Bronchial epithelial cell (primary cell): ENCODE results near the gene INPP4B. TPM values are rescaled to one million over a fixed set of nuclear protein-coding genes. Genes with fewer than 3 reads are reported as not detected.
A peak's percentile ranks its signal among the peaks of the same experiment; 100 is the strongest.

ENCODE experiments used
- DNase-seq: peaks from one replicate; pipeline ENCODE4 v3.0.0-alpha.2; 2010; ENCODE audit warnings: low read depth
- FAIRE-seq: peaks from 2 replicates; lab custom pipeline; 2011; peaks lifted over from hg19 to GRCh38; lab: Jason Lieb, UNC
- H3K27me3 ChIP-seq: 2 replicates; pipeline ENCODE4 v1.5.1; 2011; ENCODE audit warnings: low read length; ENCODE audit not compliant: control insufficient read depth, insufficient read depth
- H3K36me3 ChIP-seq: 2 replicates; pipeline ENCODE4 v1.5.1; 2011; ENCODE audit warnings: low read length; ENCODE audit not compliant: control insufficient read depth, insufficient read depth
- H3K4me3 ChIP-seq: 2 replicates; pipeline ENCODE4 v1.5.1; 2011; ENCODE audit warnings: mild to moderate bottlenecking, low read depth, low read length, control low read depth
- total RNA-seq: library from RNA; depleted of rRNA; stranded (reverse); fragments of >200 nt; gene quantifications from 2 replicates; pipeline ENCODE4 v1.2.1, GENCODE V29; 2014
- TF ChIP-seq, protein P1 (sequence below): IDR thresholded peaks from 2 replicates; pipeline ENCODE4 v1.5.1; 2011; ENCODE audit warnings: mild to moderate bottlenecking, moderate library complexity, low read length, control low read depth, inconsistent platforms; ENCODE audit not compliant: insufficient read depth, severe bottlenecking

The INPP4B gene
- total RNA-seq, 1 donor from 2014 or later: 74.8 TPM

DNA sequence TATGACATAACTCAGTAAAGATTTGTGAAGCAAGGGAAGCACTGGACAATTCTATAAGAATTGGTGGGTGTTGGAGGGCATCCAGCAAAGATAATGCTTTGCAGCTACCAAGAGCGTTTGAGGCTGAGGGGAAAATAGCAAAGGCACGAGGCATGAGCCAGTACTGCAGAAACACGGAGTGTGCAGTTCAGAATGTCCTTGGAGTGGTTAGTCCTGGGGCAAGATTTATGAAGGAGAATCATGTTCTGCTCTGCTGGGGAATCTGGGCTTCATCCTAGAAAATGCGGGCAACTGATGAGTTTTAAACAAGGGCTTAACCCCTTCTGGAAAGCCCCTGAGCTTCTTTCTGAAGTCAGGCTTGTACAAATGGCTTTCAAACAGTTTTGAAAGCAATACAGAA lies 757.2 kb downstream of the INPP4B start:
- Histone ChIP-seq H3K36me3 (no peaks in the 10 kb centered on the region), H3K4me3 (no peak overlapping the region), H3K27me3 (no peaks in the 10 kb centered on the region)
- FAIRE-seq (no peak), DNase-seq (no peak)
- TF ChIP-seq, protein P1, sequence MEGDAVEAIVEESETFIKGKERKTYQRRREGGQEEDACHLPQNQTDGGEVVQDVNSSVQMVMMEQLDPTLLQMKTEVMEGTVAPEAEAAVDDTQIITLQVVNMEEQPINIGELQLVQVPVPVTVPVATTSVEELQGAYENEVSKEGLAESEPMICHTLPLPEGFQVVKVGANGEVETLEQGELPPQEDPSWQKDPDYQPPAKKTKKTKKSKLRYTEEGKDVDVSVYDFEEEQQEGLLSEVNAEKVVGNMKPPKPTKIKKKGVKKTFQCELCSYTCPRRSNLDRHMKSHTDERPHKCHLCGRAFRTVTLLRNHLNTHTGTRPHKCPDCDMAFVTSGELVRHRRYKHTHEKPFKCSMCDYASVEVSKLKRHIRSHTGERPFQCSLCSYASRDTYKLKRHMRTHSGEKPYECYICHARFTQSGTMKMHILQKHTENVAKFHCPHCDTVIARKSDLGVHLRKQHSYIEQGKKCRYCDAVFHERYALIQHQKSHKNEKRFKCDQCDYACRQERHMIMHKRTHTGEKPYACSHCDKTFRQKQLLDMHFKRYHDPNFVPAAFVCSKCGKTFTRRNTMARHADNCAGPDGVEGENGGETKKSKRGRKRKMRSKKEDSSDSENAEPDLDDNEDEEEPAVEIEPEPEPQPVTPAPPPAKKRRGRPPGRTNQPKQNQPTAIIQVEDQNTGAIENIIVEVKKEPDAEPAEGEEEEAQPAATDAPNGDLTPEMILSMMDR: no peak

DNA sequence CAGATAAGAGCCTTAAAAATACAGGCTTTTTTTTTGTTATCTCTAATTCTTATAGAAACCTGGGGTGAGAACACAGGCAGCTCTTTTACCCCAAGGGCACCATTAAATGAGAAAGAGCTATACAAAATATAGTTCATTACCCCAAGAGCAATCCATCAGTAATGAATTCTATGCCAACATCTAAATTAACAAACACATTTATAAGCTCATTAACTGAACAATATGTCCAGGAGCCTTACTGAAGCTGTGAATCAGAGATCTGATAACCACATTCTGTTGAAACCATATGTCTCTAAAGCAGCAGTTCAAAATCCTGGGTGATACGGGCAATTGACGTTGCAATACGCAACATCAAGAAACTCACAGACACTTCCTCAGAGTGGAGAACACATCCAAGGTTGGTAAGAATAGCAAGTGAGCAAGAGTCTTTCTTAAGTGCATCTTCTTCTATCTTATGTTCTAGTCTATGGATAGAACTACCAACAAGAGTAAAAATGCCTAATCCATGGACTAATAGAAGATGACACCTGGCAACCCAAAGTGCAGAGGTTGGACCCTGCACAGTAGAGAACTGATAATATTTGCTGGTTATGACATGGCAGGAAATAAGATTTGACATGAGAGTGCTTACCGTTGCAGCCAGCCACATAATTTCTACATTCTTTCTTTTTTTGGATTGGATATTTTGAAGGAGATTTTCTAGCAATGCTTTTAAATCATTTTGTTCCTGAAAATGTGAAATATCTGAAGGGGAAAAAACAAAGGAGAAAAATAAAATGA lies 760.4 kb downstream of the INPP4B start:
- no peaks in the 10 kb centered on the region for H3K27me3 ChIP-seq
- no peak overlapping the region for H3K4me3 ChIP-seq
- DNase-seq: no peak
- TF ChIP-seq, protein P1: no peak
- FAIRE-seq: no peak
- H3K36me3 ChIP-seq: no peaks in the 10 kb centered on the region

DNA sequence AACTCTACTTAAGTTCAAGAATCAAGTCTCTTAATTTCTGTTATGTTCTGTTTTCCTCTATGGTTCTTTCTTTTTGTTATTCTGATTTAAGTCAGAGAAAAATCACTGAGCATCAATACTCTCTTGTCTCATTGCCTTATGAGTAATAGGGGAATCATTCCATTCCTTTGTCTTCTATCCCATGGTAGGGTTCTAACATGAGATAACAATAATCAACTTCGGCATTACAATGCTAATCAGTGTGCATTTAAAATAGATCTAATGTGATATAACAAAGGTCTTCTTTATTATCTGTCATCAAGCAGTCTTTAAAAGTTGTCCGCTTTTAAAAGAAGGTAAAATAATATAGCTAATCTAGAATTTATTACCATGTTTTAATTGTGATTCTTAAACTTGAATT lies 762.8 kb downstream of the INPP4B start:
- TF ChIP-seq, protein P1: no peak
- no peaks in the 10 kb centered on the region for H3K36me3 ChIP-seq
- no peak for FAIRE-seq

DNA sequence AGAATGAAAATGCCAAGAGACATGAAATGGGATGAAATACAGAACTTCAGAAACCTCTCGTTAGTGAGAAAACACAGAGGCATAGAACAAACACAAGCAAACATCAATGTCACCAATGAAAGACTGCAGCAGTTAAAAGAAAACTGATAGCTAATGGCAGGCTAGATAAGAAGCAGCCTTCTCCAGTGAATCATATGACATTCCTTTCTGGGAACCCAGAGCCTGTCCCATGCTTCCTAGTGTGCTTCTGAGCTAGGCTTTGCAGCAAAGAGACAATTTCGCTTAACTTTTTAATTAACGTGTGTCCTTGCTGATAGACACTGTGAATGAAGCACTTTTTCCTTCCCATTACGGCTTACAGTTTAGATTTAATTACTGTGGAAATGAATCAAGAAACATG lies 765.1 kb downstream of the INPP4B start:
- Histone ChIP-seq H3K36me3 (no peaks in the 10 kb centered on the region), H3K4me3 (no peak overlapping the region), H3K27me3 (no peaks in the 10 kb centered on the region)
- FAIRE-seq (no peak), DNase-seq (no peak)
- TF ChIP-seq, protein P1: no peak

More for the DNA sequence above, 762.8 kb downstream of the INPP4B start:
- H3K4me3 ChIP-seq: no peak overlapping the region
- no peaks in the 10 kb centered on the region for H3K27me3 ChIP-seq
- no peak for DNase-seq

DNA sequence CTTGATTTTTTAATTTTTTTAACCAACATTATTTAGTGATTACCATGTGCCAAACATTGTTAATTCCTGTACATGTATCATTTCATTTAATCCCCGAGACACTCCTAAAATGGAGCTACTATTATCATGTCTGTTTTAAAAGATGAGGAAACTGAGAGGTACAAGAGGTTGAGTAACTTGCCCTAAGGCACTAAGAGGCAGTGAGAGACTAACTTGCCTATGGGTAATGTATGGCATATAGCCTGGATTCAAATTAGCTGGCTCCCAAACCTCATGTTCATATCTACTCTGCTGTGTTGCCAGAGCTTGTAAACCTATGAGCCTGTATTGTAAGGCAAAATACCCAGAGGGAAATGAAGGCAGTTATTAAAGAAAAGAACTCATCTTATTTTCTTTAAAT lies 766.1 kb downstream of the INPP4B start:
- Histone ChIP-seq H3K27me3 (no peaks in the 10 kb centered on the region), H3K36me3 (peaks cover 1% of the 10 kb centered on the region), H3K4me3 (no peak overlapping the region)
- FAIRE-seq: no peak
- peak; percentile 19 for DNase-seq
- TF ChIP-seq, protein P1: no peak
